Smooth muscle cell (in vitro differentiated cells): Measurements from ENCODE around the gene AKR1C4. TPM values are rescaled to one million over a fixed set of nuclear protein-coding genes. Genes with fewer than 3 reads are reported as not detected.

Experiments used
- DNase-seq: peaks from one replicate; lab custom pipeline; 2025; ENCODE audit not compliant: unreplicated experiment; lab: John Stamatoyannopoulos, UW
- H2AFZ ChIP-seq: fragments of 200-600 bp; sonication (generic); 2 replicates; pipeline ENCODE4 v1.6.0; 2016; ENCODE audit warnings: antibody characterized with exemption, low read depth, mild to moderate bottlenecking
- H3F3A ChIP-seq: fragments of 200-600 bp; sonication (generic); 2 replicates; pipeline ENCODE4 v1.6.0; 2017; ENCODE audit warnings: antibody characterized with exemption, low read depth
- H3K27ac ChIP-seq: fragments of 200-600 bp; sonication (generic); 2 replicates; pipeline ENCODE4 v1.5.1; 2016; ENCODE audit warnings: low read depth, mild to moderate bottlenecking
- H3K27me3 ChIP-seq: fragments of 200-600 bp; sonication (generic); 2 replicates; pipeline ENCODE4 v1.6.1; 2016; ENCODE audit warnings: low read depth, mild to moderate bottlenecking
- H3K36me3 ChIP-seq: fragments of 200-600 bp; sonication (generic); 2 replicates; pipeline ENCODE4 v1.5.1; 2016; ENCODE audit warnings: low read depth
- H3K4me1 ChIP-seq: fragments of 200-600 bp; sonication (generic); 2 replicates; pipeline ENCODE4 v1.5.1; 2016; ENCODE audit warnings: low read depth
- H3K4me2 ChIP-seq: fragments of 200-600 bp; sonication (generic); 2 replicates; pipeline ENCODE4 v1.6.0; 2016; ENCODE audit warnings: mild to moderate bottlenecking
- H3K4me3 ChIP-seq: fragments of 200-600 bp; sonication (generic); 2 replicates; pipeline ENCODE4 v1.5.1; 2016; ENCODE audit warnings: mild to moderate bottlenecking
- H3K79me2 ChIP-seq: fragments of 200-600 bp; sonication (generic); 2 replicates; pipeline ENCODE4 v1.6.0; 2016; ENCODE audit warnings: low read depth, mild to moderate bottlenecking
- H3K9ac ChIP-seq: fragments of 200-600 bp; sonication (generic); 2 replicates; pipeline ENCODE4 v1.6.0; 2016; ENCODE audit warnings: low read depth
- H3K9me3 ChIP-seq: fragments of 200-600 bp; sonication (generic); replicated peaks from 2 replicates; pipeline ENCODE4 v1.5.1; 2016; ENCODE audit warnings: low read depth
- H4K20me1 ChIP-seq: fragments of 200-600 bp; sonication (generic); 2 replicates; pipeline ENCODE4 v1.6.0; 2016; ENCODE audit warnings: low read depth
- WGBS: methylation state at CpG from one replicate; pipeline ENCODE4 v1.1.7; 2016; ENCODE audit warnings: low lambda C conversion rate; 5-methylcytosine and 5-hydroxymethylcytosine counted together
- polyA plus RNA-seq: library from polyadenylated mRNA; unstranded; fragments of >200 nt; fragmentation: Nextera tagmentation; extraction: Ambion mirVana; gene quantifications from 2 replicates; pipeline ENCODE4 v1.2.1, GENCODE V29; 2016
- total RNA-seq: library from RNA; depleted of rRNA; stranded (reverse); fragments of >200 nt; gene quantifications from 2 replicates; pipeline ENCODE4 v1.2.3, GENCODE V29; 2014
- TF ChIP-seq, protein P1 (sequence below): fragments of 200-600 bp; sonication (generic); IDR thresholded peaks from 2 replicates; pipeline ENCODE4 v1.5.1; 2017; ENCODE audit warnings: borderline replicate concordance, mild to moderate bottlenecking, antibody characterized with exemption; ENCODE audit not compliant: insufficient read depth, poor library complexity, severe bottlenecking

AKR1C4 gene
- total and polyA plus RNA-seq, 2 experiments from 2014 or later = not detected

DNA sequence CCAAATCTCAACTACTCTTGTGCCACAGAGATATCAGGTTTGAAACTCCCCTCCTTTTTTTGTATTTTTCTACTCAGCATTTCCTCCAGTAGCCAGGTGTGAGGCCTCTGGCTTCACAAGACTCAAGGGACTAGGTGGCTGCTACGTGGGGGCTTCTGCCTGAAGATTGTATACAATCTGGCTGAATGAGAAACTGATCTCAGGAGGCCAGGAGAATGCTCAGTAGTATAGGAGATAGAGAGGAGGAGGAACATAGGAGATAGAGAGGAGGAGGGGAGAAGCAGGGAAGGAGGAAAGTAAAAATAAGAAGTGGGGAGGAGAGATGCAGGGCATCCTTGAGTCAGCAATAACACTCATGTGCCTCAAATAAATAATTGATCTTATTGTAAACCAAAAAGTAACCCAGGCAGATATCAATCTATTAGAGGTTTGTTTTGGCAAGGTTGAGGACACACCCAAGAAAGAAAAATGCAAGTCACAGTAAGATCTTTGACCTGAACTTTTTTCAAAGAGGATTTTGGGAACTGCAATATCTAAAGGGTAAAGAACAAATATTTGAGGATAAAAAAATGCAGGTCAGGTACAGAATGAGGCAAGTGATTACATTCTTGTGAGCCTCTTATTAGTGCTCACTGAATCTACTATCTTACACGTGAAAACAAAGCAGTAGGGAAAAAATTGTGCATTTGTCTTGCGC is 48.5 kb upstream of the AKR1C4 start:
- H4K20me1 ChIP-seq = no peaks in the 10 kb centered on the region
- no peaks in the 10 kb centered on the region for H3K79me2 ChIP-seq
- H3K4me2 ChIP-seq = no peak overlapping the region
- H3F3A ChIP-seq = no peaks in the 10 kb centered on the region
- WGBS = 57% methylated on average over 3 of the region's 3 CpGs
- H3K27me3 ChIP-seq = no peaks in the 10 kb centered on the region
- H3K36me3 ChIP-seq = no peaks in the 10 kb centered on the region
- H2AFZ ChIP-seq = no peak overlapping the region
- no peaks in the 10 kb centered on the region for H3K4me1 ChIP-seq
- no peak overlapping the region for H3K9ac ChIP-seq
- no peaks in the 10 kb centered on the region for H3K9me3 ChIP-seq
- no peak overlapping the region for H3K4me3 ChIP-seq
- no peak for DNase-seq
- H3K27ac ChIP-seq = no peak overlapping the region
- TF ChIP-seq, protein P1, sequence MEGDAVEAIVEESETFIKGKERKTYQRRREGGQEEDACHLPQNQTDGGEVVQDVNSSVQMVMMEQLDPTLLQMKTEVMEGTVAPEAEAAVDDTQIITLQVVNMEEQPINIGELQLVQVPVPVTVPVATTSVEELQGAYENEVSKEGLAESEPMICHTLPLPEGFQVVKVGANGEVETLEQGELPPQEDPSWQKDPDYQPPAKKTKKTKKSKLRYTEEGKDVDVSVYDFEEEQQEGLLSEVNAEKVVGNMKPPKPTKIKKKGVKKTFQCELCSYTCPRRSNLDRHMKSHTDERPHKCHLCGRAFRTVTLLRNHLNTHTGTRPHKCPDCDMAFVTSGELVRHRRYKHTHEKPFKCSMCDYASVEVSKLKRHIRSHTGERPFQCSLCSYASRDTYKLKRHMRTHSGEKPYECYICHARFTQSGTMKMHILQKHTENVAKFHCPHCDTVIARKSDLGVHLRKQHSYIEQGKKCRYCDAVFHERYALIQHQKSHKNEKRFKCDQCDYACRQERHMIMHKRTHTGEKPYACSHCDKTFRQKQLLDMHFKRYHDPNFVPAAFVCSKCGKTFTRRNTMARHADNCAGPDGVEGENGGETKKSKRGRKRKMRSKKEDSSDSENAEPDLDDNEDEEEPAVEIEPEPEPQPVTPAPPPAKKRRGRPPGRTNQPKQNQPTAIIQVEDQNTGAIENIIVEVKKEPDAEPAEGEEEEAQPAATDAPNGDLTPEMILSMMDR = no peak

DNA sequence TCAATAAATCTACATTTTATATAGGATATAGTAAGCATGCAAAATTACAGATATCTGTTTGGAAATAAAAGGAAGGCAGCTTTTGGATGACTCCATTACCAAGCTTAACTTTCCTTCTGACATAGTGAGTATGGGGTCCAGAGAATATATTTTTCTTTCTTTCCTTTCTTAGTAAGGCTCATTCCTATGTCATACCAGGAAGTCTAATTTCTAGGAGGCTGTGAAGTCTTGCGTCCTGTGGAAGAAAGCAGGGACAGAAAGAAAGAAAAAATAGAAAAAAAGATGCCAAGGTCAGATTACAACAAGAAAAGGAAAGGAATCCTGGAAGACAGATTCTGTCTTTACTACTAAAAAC is 48.0 kb upstream of the AKR1C4 start:
- WGBS = 88% methylated on average over 1 of the region's 1 CpG
- Histone ChIP-seq H3K4me2 (no peak overlapping the region), H3K9ac (no peak overlapping the region), H3K27ac (no peak overlapping the region), H3K79me2 (no peaks in the 10 kb centered on the region), H4K20me1 (no peaks in the 10 kb centered on the region), H3K4me1 (no peaks in the 10 kb centered on the region), H3F3A (no peaks in the 10 kb centered on the region), H3K27me3 (no peaks in the 10 kb centered on the region), H3K36me3 (no peaks in the 10 kb centered on the region), H3K9me3 (no peaks in the 10 kb centered on the region), H2AFZ (no peak overlapping the region), H3K4me3 (no peak overlapping the region)
- no peak for DNase-seq
- TF ChIP-seq, protein P1 = no peak

GRCh38 chr10:5151076-5151475 is 45.6 kb upstream of the AKR1C4 start:
- Histone ChIP-seq H3K36me3 (no peaks in the 10 kb centered on the region), H3K9me3 (no peaks in the 10 kb centered on the region), H3K79me2 (no peaks in the 10 kb centered on the region), H2AFZ (no peak overlapping the region), H4K20me1 (no peaks in the 10 kb centered on the region), H3K27ac (no peak overlapping the region), H3F3A (no peaks in the 10 kb centered on the region), H3K9ac (no peak overlapping the region), H3K4me3 (no peak overlapping the region), H3K4me2 (no peak overlapping the region), H3K27me3 (no peaks in the 10 kb centered on the region), H3K4me1 (no peaks in the 10 kb centered on the region)
- TF ChIP-seq, protein P1 = no peak
- WGBS = 72% methylated on average over 3 of the region's 3 CpGs
- DNase-seq = no peak

DNA sequence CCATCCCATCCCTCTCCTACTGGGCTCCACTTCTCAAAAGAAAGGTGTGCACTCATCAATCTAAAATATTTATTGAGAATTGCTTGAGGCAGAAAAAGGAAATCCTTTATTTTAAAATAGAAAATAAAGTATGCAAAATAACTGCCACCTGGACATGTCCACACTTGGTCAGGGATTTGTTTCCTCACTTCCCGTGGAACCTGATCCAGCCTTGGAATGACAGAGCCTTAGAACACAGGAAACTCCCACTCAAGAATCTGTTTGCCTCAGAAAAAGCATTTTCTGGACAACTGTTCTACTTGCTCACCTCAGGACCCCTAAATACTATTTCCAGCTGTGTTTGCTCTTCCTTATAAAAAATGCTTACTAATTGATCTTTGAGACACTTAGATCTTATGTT is 40.7 kb upstream of the AKR1C4 start:
- H3K79me2 ChIP-seq = no peaks in the 10 kb centered on the region
- H2AFZ ChIP-seq = no peak overlapping the region
- WGBS = 58% methylated on average over 1 of the region's 1 CpG
- no peak overlapping the region for H3K9ac ChIP-seq
- DNase-seq = no peak
- H3K36me3 ChIP-seq = no peaks in the 10 kb centered on the region
- no peaks in the 10 kb centered on the region for H3K4me1 ChIP-seq
- TF ChIP-seq, protein P1 = no peak
- peaks cover under 1% of the 10 kb centered on the region for H3K9me3 ChIP-seq
- no peak overlapping the region for H3K4me3 ChIP-seq
- no peak overlapping the region for H3K27ac ChIP-seq
- no peaks in the 10 kb centered on the region for H3K27me3 ChIP-seq
- H4K20me1 ChIP-seq = no peaks in the 10 kb centered on the region
- H3K4me2 ChIP-seq = no peak overlapping the region
- H3F3A ChIP-seq = no peaks in the 10 kb centered on the region
